ENCODE results near the gene BANF2. TPM values are rescaled to one million over a fixed set of nuclear protein-coding genes. Genes with fewer than 3 reads are reported as not detected.

Gene BANF2
- total and polyA plus RNA-seq, 2 of the 4 experiments (the other 2 are of a cell fraction), result not detected

GRCh38 chr20:17728074-17728473, 28.3 kb downstream of the BANF2 start:
- Histone ChIP-seq H3K4me1 (ENCODE audit: control insufficient read depth, insufficient read depth, low read length) (0 out of 2 replicates have a peak, but pooled peaks cover 2% of the 10 kb centered on the region), H2BK15ac (ENCODE audit: low read depth, low read length) (no peak overlapping the region), H4K8ac (ENCODE audit: low read depth in 2 of 2, low read length in 2 of 2) (no peak overlapping the region), H3K4ac (ENCODE audit: low read depth, low read length) (no peak overlapping the region), H4K5ac (ENCODE audit: low read depth, low read length) (no peak overlapping the region), H2BK20ac (ENCODE audit: low read depth, low read length) (no peak overlapping the region), H3K4me2 (ENCODE audit: low read depth, low read length) (no peak overlapping the region), H3K36me3 (ENCODE audit: control insufficient read depth, insufficient read depth, low read length) (no peaks in the 10 kb centered on the region), H3K9ac (ENCODE audit: low read depth, low read length) (no peak overlapping the region), H3K18ac (ENCODE audit: low read depth, low read length) (no peak overlapping the region), H3K23ac (ENCODE audit: low read depth, low read length) (no peak overlapping the region), H3K27ac (ENCODE audit: insufficient read depth, low read length) (no peak overlapping the region), H4K20me1 (ENCODE audit: insufficient read depth, low read length) (no peaks in the 10 kb centered on the region), H3K4me3 (ENCODE audit: insufficient read depth, low read depth, low read length) (no peak overlapping the region), H2AFZ (replicated peaks; ENCODE audit: low read length, poor library complexity) (no peak overlapping the region), H3K9me1 (ENCODE audit: insufficient read depth, low read length) (no peaks in the 10 kb centered on the region), H3K9me3 (ENCODE audit: control insufficient read depth, insufficient read depth, low read length) (no peaks in the 10 kb centered on the region), H4K91ac (ENCODE audit: insufficient read depth, low read depth, low read length) (no peak overlapping the region), H2BK5ac (ENCODE audit: low read depth, low read length, poor library complexity, severe bottlenecking) (no peak overlapping the region), H2AK9ac (replicated peaks; ENCODE audit: low read depth, low read length, poor library complexity) (no peak overlapping the region), H2AK5ac (ENCODE audit: low read depth, low read length) (no peak overlapping the region), H3K27me3 (ENCODE audit: control insufficient read depth, insufficient read depth, low read length) (peaks cover 16% of the 10 kb centered on the region), H3K56ac (ENCODE audit: extremely low read depth, insufficient read depth, low read length) (no peak overlapping the region), H3K14ac (replicated peaks; ENCODE audit: low read depth, low read length) (no peak overlapping the region), H2BK120ac (ENCODE audit: low read depth, low read length) (no peak overlapping the region), H3K79me1 (ENCODE audit: low read depth in 1 of 2, low read length in 2 of 2) (no peaks in the 10 kb centered on the region)
- DNase-seq (no peak), ATAC-seq (ENCODE audit: low read depth) (no peak)
- intact Hi-C loops (cut with micrococcal nuclease), result no loop called here
- BruUV-seq (replicated peaks), result no TSS peak
- ChIA-PET POLR2A (ENCODE audit: unreplicated experiment) (no interaction called here), CTCF (no interaction called here)
- 92% methylated on average over 6 of the region's 12 CpGs; no CpG with 5 or more reads in 1 of the 2 experiments for WGBS, 2 experiments (ENCODE audit: extremely low coverage in 2 of 2, insufficient read length in 1 of 2)
- TF ChIP-seq CTCF (conservative IDR thresholded peaks at IDR 0.05; ENCODE audit: low read depth, low read length) (no peak), NFE2L2 (IDR thresholded peaks at IDR 0.05; ENCODE audit: low read depth, low read length) (no peak), FOS (IDR thresholded peaks at IDR 0.05; ENCODE audit: low read depth, low read length) (no peak), RAD21 (IDR thresholded peaks at IDR 0.05; ENCODE audit: low read length) (no peak), MXI1 (IDR thresholded peaks at IDR 0.05; ENCODE audit: borderline replicate concordance, low read depth, low read length) (no peak), ELK1 (IDR thresholded peaks at IDR 0.05; ENCODE audit: borderline replicate concordance, low read depth, low read length) (no peak), MAZ (IDR thresholded peaks at IDR 0.05; ENCODE audit: borderline replicate concordance, low read depth, low read length) (no peak), RCOR1 (IDR thresholded peaks at IDR 0.05; ENCODE audit: insufficient replicate concordance, low read length) (no peak), RFX5 (IDR thresholded peaks at IDR 0.05; ENCODE audit: low read depth, low read length) (no peak), MAFK (IDR thresholded peaks at IDR 0.05; ENCODE audit: low read depth, low read length) (no peak), USF2 (IDR thresholded peaks at IDR 0.05; ENCODE audit: low read depth, low read length) (no peak), CHD1 (IDR thresholded peaks at IDR 0.05; ENCODE audit: low read depth, low read length) (no peak), SMC3 (IDR thresholded peaks at IDR 0.05; ENCODE audit: low read depth, low read length) (no peak), POLR2A (IDR thresholded peaks at IDR 0.05; ENCODE audit: low read depth, low read length) (no peak)
- dilution Hi-C loops (cut with HindIII; ENCODE audit: low sequenced_read_pairs, unreplicated experiment), result no loop called here
- in situ Hi-C loops (cut with MboI; ENCODE audit: low sequenced_read_pairs), result no loop called here

All from IMR-90 (cell line).